Measurements from ENCODE around the gene F13A1.

The F13A1 gene

GRCh38 chr6:6179858-6180623, 140.4 kb downstream of the F13A1 start:
- no peak for DNase-seq

GRCh38 chr6:6178795-6179194, 141.7 kb downstream of the F13A1 start:
- no peak for DNase-seq

GRCh38 chr6:6177754-6178153, 142.7 kb downstream of the F13A1 start:
- DNase-seq, result no peak

- DNase-seq, result no peak
Measured at GRCh38 chr6:6176586-6177228, 143.8 kb downstream of the F13A1 start.

- DNase-seq, result no peak
Measured at GRCh38 chr6:6176127-6176526, 144.3 kb downstream of the F13A1 start.

GRCh38 chr6:6169141-6169540, 151.3 kb downstream of the F13A1 start:
- no peak for DNase-seq

- DNase-seq, result no peak
Measured at GRCh38 chr6:6166064-6166463, 154.4 kb downstream of the F13A1 start.

GRCh38 chr6:6164367-6164766, 156.1 kb downstream of the F13A1 start:
- no peak for DNase-seq

GRCh38 chr6:6154335-6154734, 166.1 kb downstream of the F13A1 start:
- DNase-seq, result no peak

GRCh38 chr6:6152060-6152459, 168.4 kb downstream of the F13A1 start:
- no peak for DNase-seq

- no peak for DNase-seq
Measured at GRCh38 chr6:6148192-6148815, 172.2 kb downstream of the F13A1 start.

GRCh38 chr6:6131492-6132109, 188.9 kb downstream of the F13A1 start:
- DNase-seq, result no peak

- no peak for DNase-seq
Measured at GRCh38 chr6:6125495-6125894, 195.0 kb downstream of the F13A1 start.

- DNase-seq, result no peak
Measured at GRCh38 chr6:6123803-6124202, 196.7 kb downstream of the F13A1 start.

- DNase-seq, result no peak
Measured at GRCh38 chr6:6121943-6122342, 198.5 kb downstream of the F13A1 start.

- DNase-seq, result no peak
Measured at GRCh38 chr6:6105472-6106036, 214.9 kb downstream of the F13A1 start.

Measured in NCI-H1092 (cell line).